Spinal cord (tissue), 10 donors: Measurements from ENCODE around the gene TXNRD2. TPM values are rescaled to one million over a fixed set of nuclear protein-coding genes. Genes with fewer than 3 reads are reported as not detected.

ENCODE experiments used
- DNase-seq, 6 donors: peaks; one replicate each; pipeline versions ENCODE4 v3.0.0 to v3.0.0-alpha.2; 2013 to 2015; ENCODE audit warnings: low spot score in 6 of 6, low read depth in 4 of 6
- H3K27ac ChIP-seq: one replicate; pipeline ENCODE4 v1.5.1; 2013; ENCODE audit warnings: low read depth, low read length, control low read depth
- H3K27me3 ChIP-seq: one replicate; pipeline ENCODE4 v1.6.1; 2013; ENCODE audit warnings: low read length; ENCODE audit not compliant: control insufficient read depth, insufficient read depth
- H3K36me3 ChIP-seq: one replicate; pipeline ENCODE4 v1.6.1; 2013; ENCODE audit warnings: low read length; ENCODE audit not compliant: control insufficient read depth, insufficient read depth
- H3K4me1 ChIP-seq: one replicate; pipeline ENCODE4 v1.6.1; 2013; ENCODE audit warnings: low read length; ENCODE audit not compliant: control insufficient read depth, insufficient read depth
- H3K4me3 ChIP-seq: one replicate; pipeline ENCODE4 v1.5.1; 2013; ENCODE audit warnings: low read depth, low read length, control low read depth
- H3K9me3 ChIP-seq: one replicate; pipeline ENCODE4 v1.6.1; 2013; ENCODE audit warnings: low read length; ENCODE audit not compliant: control insufficient read depth, insufficient read depth
- WGBS: methylation state at CpG from one replicate; pipeline ENCODE4 v1.1.5; 2013; ENCODE audit warnings: missing lambda C conversion rate; ENCODE audit not compliant: insufficient coverage; 5-methylcytosine and 5-hydroxymethylcytosine counted together
- polyA plus RNA-seq, 2 donors: library from polyadenylated mRNA; unstranded; fragments of 120-200 nt; gene quantifications; one replicate each; pipeline ENCODE4 v1.2.1, GENCODE V29; 2013; ENCODE audit not compliant: insufficient read length in 2 of 2
- total RNA-seq, 2 donors: library from RNA; depleted of rRNA in 1 of 2; stranded (reverse); fragments of 120-200 nt in 1 of 2; fragments of >200 nt in 1 of 2; gene quantifications; one replicate each; pipeline versions ENCODE4 v1.2.3 to v1.2.4, GENCODE V29; 2013 to 2014
- donor health status: healthy.

TXNRD2 gene
- total and polyA plus RNA-seq, 4 donors: 17.1 to 29.4 (median 23.6) TPM

DNA sequence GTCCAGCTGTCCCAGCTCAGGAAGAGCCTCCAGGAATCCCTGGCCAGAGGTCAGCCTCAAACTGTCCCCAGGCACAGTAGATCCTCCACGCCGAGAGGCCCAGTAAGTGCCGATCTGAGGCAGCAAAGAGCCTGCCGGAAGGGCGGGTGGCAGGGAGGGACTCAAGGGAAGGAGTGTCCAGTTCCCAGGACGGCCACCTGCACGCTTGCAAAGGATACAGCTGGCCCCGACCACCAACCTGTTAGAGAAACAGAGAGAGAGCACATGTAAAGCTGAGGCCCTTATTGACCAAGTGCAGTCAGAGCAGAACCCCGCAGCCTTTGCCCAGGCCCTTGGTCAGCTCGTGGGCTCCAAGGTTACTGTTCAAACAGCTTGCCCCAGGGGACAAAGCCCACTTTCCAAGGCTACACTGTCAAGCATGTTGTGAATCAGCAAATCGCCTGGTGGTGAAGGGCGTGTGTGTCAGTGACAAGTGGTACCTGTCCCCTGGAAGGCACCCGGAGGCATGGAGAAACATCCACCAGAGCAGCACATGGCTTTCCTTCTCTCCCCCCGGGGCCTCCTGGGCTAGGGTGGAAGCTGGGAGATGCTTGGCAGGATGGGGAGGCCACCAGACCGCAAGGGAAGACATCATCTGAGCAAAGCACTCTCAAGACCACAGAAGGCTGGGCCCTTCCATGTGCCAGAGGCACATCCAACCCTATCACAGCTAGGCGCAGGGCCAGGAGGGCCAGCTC, 42.6 kb downstream of the TXNRD2 start:
- no peak overlapping the region for H3K4me3 ChIP-seq
- H3K9me3 ChIP-seq: no peaks in the 10 kb centered on the region
- no peak for DNase-seq
- no peaks in the 10 kb centered on the region for H3K27me3 ChIP-seq
- no peak overlapping the region for H3K27ac ChIP-seq
- H3K36me3 ChIP-seq: peaks cover 64% of the 10 kb centered on the region
- peaks cover 18% of the 10 kb centered on the region for H3K4me1 ChIP-seq
- 91% methylated on average over 11 of the region's 16 CpGs for WGBS

DNA sequence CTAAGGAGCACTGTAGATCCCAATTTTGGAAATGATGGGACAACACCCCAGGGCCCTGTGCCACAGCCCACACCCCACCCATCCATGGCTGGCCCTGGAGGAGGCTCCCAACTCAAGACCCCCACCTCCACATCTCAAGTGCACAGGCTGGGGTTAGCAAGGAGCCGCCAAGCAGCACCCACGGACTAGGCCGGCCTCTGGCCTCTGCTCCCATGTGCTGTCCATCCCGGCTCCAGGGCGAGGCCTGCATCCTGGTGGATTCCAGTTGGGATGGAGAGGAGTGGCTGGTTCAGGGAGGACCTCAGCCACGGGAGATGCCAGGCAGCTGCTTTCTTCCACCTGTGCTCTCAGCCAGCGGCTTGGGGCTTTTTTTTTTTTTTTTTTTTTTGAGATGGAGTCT, 43.5 kb downstream of the TXNRD2 start:
- no peaks in the 10 kb centered on the region for H3K9me3 ChIP-seq
- WGBS: 100% methylated on average over 4 of the region's 7 CpGs
- no peaks in the 10 kb centered on the region for H3K27me3 ChIP-seq
- peaks cover 62% of the 10 kb centered on the region for H3K36me3 ChIP-seq
- no peak for DNase-seq
- no peak overlapping the region for H3K4me3 ChIP-seq
- H3K27ac ChIP-seq: no peak overlapping the region
- H3K4me1 ChIP-seq: peaks cover 9% of the 10 kb centered on the region

DNA sequence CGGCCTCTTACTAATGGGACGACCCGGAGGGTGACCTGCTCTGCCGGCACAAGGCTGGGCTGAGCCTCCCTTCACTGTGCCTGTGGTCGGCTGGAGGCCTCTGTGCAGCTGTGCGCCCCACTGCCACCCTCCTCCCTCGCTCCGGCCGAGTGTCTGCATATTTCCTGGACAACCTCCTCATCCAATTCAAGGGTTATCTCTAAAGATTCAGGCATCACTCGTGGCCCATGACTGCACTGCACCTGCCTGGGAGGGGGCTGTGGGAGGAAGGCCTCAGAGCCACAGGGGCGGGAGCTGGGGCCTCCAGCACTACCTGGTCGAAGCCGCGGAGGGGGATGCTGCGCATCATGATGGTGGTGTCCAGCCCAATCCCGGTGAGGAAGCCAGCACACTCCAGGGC, 43.9 kb downstream of the TXNRD2 start:
- no peak overlapping the region for H3K4me3 ChIP-seq
- 93% methylated on average over 12 of the region's 16 CpGs for WGBS

DNA sequence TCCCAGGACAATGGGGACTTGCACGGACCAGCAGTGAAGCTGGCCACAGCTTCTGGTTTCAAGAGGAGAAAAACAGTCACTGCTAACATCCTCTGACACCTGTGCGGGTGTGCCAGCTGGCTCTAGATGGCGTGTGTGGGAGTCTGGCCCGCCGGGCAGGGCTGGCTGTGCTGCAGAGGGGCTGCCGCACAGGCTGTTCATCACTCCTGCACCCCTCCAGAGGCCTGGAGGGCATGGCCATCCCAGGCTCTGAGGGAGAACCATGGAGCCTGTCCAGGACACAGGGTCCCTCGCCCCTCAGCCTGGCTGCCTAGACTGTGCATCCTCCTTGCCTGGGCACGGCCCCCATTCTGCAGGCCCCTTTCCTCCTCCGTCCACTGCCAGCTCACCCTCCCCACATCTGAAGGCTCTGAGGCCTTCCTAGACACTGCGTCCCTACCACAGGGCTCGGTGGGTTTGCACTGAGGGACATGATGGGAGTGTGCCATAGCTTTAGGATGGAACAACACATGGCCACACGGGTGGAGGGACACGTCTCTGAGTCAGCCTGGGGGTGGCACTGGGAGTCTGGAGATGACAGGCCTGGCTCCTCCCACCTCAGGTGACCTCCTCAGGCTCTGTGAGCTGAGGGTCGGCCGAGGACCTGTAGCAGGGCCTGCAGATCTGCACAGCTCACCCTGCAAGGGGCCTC, 44.8 kb downstream of the TXNRD2 start:
- peaks cover 66% of the 10 kb centered on the region for H3K36me3 ChIP-seq
- DNase-seq: no peak
- H3K9me3 ChIP-seq: no peaks in the 10 kb centered on the region
- no peak overlapping the region for H3K27ac ChIP-seq
- H3K4me1 ChIP-seq: peaks cover 9% of the 10 kb centered on the region
- H3K27me3 ChIP-seq: no peaks in the 10 kb centered on the region
- 77% methylated on average over 13 of the region's 15 CpGs for WGBS
- no peak overlapping the region for H3K4me3 ChIP-seq

More for the DNA sequence above, 43.9 kb downstream of the TXNRD2 start:
- Histone ChIP-seq H3K36me3 (peaks cover 63% of the 10 kb centered on the region), H3K27me3 (no peaks in the 10 kb centered on the region), H3K9me3 (no peaks in the 10 kb centered on the region), H3K4me1 (peaks cover 6% of the 10 kb centered on the region), H3K27ac (no peak overlapping the region)
- DNase-seq: no peak

DNA sequence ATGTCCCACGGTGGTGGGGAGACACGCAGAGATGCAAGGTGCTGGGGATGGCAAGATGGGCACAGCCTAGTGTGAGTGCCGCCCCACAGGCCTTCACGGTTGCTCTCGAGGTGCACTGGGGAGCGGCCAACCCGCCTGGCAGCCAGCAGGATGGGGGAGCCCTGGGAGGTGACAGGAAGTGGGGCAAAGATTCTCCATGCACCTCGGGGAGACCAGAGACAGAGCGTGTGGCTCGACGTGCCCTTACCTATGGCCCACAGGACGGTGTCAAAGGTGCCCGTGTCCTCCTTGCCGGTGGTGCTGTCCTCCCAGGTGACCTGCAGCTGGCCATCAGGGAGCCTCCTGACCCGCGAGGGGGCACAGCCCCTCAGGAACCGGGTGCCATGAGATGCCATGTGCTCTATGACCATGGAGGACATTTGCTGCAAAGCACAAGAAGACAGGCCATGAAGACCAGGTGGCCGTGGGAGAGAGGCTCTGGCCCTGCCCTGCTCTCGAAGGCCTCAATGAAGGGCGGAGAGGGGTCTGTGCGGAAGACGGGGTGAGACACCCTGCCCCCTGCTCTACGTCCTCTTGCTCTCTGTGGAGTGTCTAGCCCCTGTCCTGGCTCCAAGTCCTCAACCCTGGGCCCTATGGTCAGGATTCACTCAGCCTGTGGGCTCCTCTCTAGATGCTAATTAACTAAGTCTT, 46.3 kb downstream of the TXNRD2 start:
- H3K4me3 ChIP-seq: no peak overlapping the region
- H3K4me1 ChIP-seq: peaks cover 24% of the 10 kb centered on the region
- DNase-seq: no peak
- no peak overlapping the region for H3K27ac ChIP-seq
- no peaks in the 10 kb centered on the region for H3K27me3 ChIP-seq
- peaks cover 70% of the 10 kb centered on the region for H3K36me3 ChIP-seq
- no peaks in the 10 kb centered on the region for H3K9me3 ChIP-seq
- WGBS: 96% methylated on average over 23 of the region's 23 CpGs

DNA sequence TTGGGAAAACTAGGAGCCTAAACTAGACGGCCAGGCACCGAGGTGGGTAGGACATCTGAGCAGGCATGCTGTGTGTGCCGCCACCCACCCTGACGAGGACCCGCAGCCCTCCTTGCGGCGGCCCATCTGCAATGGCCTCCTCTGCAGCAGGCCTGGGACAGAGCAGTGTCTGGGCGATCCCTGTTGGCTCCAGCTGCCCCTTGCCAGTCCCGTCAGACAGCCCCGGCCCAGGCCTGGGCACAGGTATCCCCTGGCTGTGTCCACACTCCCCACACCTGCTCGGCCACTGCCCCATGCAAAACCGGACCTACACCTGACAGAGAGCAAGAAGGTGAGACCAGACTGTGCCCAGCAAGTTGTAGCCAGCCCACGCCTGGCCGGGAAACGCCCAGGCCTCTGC, 48.3 kb downstream of the TXNRD2 start:
- H3K36me3 ChIP-seq: peaks cover 70% of the 10 kb centered on the region

DNA sequence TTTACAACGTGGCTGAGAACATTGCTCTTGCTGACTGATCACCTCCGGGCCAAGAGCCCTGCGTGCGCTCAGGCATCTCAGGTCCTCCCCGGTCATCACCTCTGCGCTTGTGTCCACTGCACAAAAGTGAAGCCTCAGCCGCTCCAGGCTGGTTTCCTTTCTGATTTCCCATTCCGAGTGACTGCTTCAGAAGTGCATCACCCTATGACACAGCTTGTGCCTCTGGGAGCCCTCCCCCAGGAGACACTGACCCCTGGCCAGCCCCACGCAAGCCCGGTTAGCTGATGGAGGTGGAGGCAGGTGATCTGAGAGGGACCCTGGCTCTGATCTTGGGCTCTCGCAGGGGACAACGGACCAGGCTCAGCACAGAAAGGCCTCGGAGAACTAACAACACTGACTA, 48.7 kb downstream of the TXNRD2 start:
- no peak for DNase-seq
- Histone ChIP-seq H3K27me3 (no peaks in the 10 kb centered on the region), H3K27ac (no peak overlapping the region), H3K4me3 (no peak overlapping the region), H3K36me3 (peaks cover 70% of the 10 kb centered on the region), H3K9me3 (no peaks in the 10 kb centered on the region), H3K4me1 (peaks cover 29% of the 10 kb centered on the region)
- 81% methylated on average over 13 of the region's 13 CpGs for WGBS

More for the DNA sequence above, 48.3 kb downstream of the TXNRD2 start:
- Histone ChIP-seq H3K27me3 (no peaks in the 10 kb centered on the region), H3K4me1 (peaks cover 29% of the 10 kb centered on the region), H3K9me3 (no peaks in the 10 kb centered on the region), H3K4me3 (no peak overlapping the region), H3K27ac (no peak overlapping the region)
- 93% methylated on average over 15 of the region's 15 CpGs for WGBS
- no peak for DNase-seq

DNA sequence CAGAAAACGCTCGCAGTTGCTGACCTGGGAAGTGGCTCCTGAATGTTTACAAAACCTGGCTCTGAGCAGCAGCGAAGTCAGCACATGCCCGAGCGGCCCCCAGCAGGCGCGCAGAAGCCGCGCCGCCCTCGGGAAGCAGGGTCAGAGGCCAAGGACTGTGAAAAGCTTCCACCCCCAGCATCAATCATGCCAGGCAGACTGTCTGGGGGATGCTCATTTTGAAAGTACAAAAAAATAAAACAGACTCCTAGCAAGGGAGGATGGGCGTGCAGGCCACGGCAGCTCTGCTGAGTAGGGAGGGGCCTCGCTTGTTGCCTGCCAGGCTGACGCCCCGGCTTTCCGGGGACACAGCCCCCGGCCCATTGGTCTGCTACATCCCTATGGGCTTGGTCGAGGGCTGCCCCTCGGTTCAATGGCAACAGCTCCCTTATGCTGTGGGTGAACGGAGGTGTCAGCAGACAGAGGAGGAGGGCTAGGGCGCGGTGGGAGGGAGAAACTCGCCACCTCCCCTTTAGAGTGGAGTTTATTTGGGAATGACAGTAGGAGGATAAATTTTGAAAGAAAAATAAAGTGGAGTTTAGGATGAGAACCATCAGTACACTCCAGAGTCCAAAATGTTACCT, 49.2 kb downstream of the TXNRD2 start:
- 34% methylated on average over 21 of the region's 24 CpGs for WGBS
- Histone ChIP-seq H3K27me3 (no peaks in the 10 kb centered on the region), H3K36me3 (peaks cover 67% of the 10 kb centered on the region), H3K9me3 (no peaks in the 10 kb centered on the region), H3K4me1 (peaks cover 29% of the 10 kb centered on the region), H3K4me3 (no peak overlapping the region), H3K27ac (no peak overlapping the region)
- no peak for DNase-seq
